Stimulated activated CD4-positive, alpha-beta T cell treated with anti-CD3 and anti-CD28 coated beads, TNF-alpha, amount 100 ng/mL, for 24 hours (primary cell): ENCODE results near the gene ARMC9.

Source experiments
- DNase-seq, 3 experiments: peaks; one replicate each; pipeline ENCODE4 v3.0.0-alpha.2; 2020; ENCODE audit warnings: low read depth in 3 of 3

The ARMC9 gene

GRCh38 chr2:231421051-231421580 is 222.7 kb downstream of the ARMC9 start:
- no peak for DNase-seq

- no peak for DNase-seq
Observed at GRCh38 chr2:231422056-231422455, 223.6 kb downstream of the ARMC9 start.

- DNase-seq = no peak
Observed at GRCh38 chr2:231423176-231423575, 224.7 kb downstream of the ARMC9 start.
